ENCODE measurements around the gene ZNF77. TPM values are rescaled to one million over a fixed set of nuclear protein-coding genes. Genes with fewer than 3 reads are reported as not detected.

Gene ZNF77
- total RNA-seq, 1 donor from 2014 or later = 5.8 TPM

- Mint-ChIP-seq H3K36me3 (no peaks in the 10 kb centered on the region), H3K27me3 (no peaks in the 10 kb centered on the region), H3K9me3 (no peaks in the 10 kb centered on the region), H3K4me1 (ENCODE audit: unreplicated experiment) (peaks cover 6% of the 10 kb centered on the region), H3K27ac (no peak overlapping the region), H3K4me3 (no peak overlapping the region)
- no peak for DNase-seq (ENCODE audit: extremely low spot score, unreplicated experiment)
- no peak for TF ChIP-seq CTCF (conservative IDR thresholded peaks at IDR 0.05)
Observed at GRCh38 chr19:2960120-2960519, 15.3 kb upstream of the ZNF77 start.

- no peaks in the 10 kb centered on the region for H3K36me3 Mint-ChIP-seq
- H3K4me3 Mint-ChIP-seq = no peak overlapping the region
- H3K27me3 Mint-ChIP-seq = no peaks in the 10 kb centered on the region
- TF ChIP-seq CTCF (conservative IDR thresholded peaks at IDR 0.05) = no peak
- H3K27ac Mint-ChIP-seq = no peak overlapping the region
- peaks cover 7% of the 10 kb centered on the region for H3K4me1 Mint-ChIP-seq (ENCODE audit: unreplicated experiment)
- H3K9me3 Mint-ChIP-seq = no peaks in the 10 kb centered on the region
- no peak for DNase-seq (ENCODE audit: extremely low spot score, unreplicated experiment)
Observed at GRCh38 chr19:2957160-2957559, 12.4 kb upstream of the ZNF77 start.

GRCh38 chr19:2952953-2953481 lies 8.2 kb upstream of the ZNF77 start:
- H3K4me1 Mint-ChIP-seq (ENCODE audit: unreplicated experiment) = peaks cover 21% of the 10 kb centered on the region
- no peaks in the 10 kb centered on the region for H3K9me3 Mint-ChIP-seq
- peak overlapping the region; percentile 81 for H3K4me3 Mint-ChIP-seq
- peak overlapping the region; percentile 95 for H3K27ac Mint-ChIP-seq
- peak; percentile 28 for TF ChIP-seq CTCF (conservative IDR thresholded peaks at IDR 0.05)
- DNase-seq (ENCODE audit: extremely low spot score, unreplicated experiment) = no peak
- no peaks in the 10 kb centered on the region for H3K36me3 Mint-ChIP-seq
- H3K27me3 Mint-ChIP-seq = no peaks in the 10 kb centered on the region

GRCh38 chr19:2950286-2951124 lies 5.7 kb upstream of the ZNF77 start:
- peak overlapping the region; percentile 96 for H3K4me3 Mint-ChIP-seq
- TF ChIP-seq CTCF (conservative IDR thresholded peaks at IDR 0.05) = no peak
- no peaks in the 10 kb centered on the region for H3K36me3 Mint-ChIP-seq
- H3K4me1 Mint-ChIP-seq (ENCODE audit: unreplicated experiment) = peaks cover 29% of the 10 kb centered on the region
- no peaks in the 10 kb centered on the region for H3K27me3 Mint-ChIP-seq
- H3K9me3 Mint-ChIP-seq = no peaks in the 10 kb centered on the region
- peak; percentile 100 for DNase-seq (ENCODE audit: extremely low spot score, unreplicated experiment)
- peak overlapping the region; percentile 85 for H3K27ac Mint-ChIP-seq

GRCh38 chr19:2949939-2950285 lies 5.1 kb upstream of the ZNF77 start:
- peak overlapping the region; percentile 85 for H3K27ac Mint-ChIP-seq
- H3K4me1 Mint-ChIP-seq (ENCODE audit: unreplicated experiment) = peaks cover 31% of the 10 kb centered on the region

More at GRCh38 chr19:2949939-2950285, 5.1 kb upstream of the ZNF77 start:
- H3K4me3 Mint-ChIP-seq = peak overlapping the region; percentile 96
- H3K27me3 Mint-ChIP-seq = no peaks in the 10 kb centered on the region
- DNase-seq (ENCODE audit: extremely low spot score, unreplicated experiment) = no peak
- no peaks in the 10 kb centered on the region for H3K9me3 Mint-ChIP-seq
- no peak for TF ChIP-seq CTCF (conservative IDR thresholded peaks at IDR 0.05)
- H3K36me3 Mint-ChIP-seq = no peaks in the 10 kb centered on the region
